HepG2 (cell line): ENCODE measurements around the gene TP73. TPM values are rescaled to one million over a fixed set of nuclear protein-coding genes. Genes with fewer than 3 reads are reported as not detected.

Experiments used
- ARNTL ChIP-seq: sonication (generic); formaldehyde crosslinking; IDR thresholded peaks from 2 replicates; pipeline ENCODE4 v1.4.0; 2020; ENCODE audit warnings: mild to moderate bottlenecking, missing genetic modification reagents
- CEBPG ChIP-seq: IDR thresholded peaks from 2 replicates; pipeline ENCODE4 v1.6.1; 2016
- FOSL2 ChIP-seq: sonication (generic); formaldehyde crosslinking; IDR thresholded peaks from 2 replicates; pipeline ENCODE4 v1.4.0; 2020; ENCODE audit warnings: missing genetic modification reagents
- MAF1 ChIP-seq: sonication (generic); formaldehyde crosslinking; IDR thresholded peaks from 2 replicates; pipeline ENCODE4 v1.5.0; 2020; ENCODE audit warnings: missing genetic modification reagents, borderline replicate concordance
- MTF2 ChIP-seq: sonication (generic); formaldehyde crosslinking; IDR thresholded peaks from 2 replicates; pipeline ENCODE4 v1.5.0; 2020; ENCODE audit warnings: missing genetic modification reagents, borderline replicate concordance
- MXI1 ChIP-seq: IDR thresholded peaks from 3 replicates; pipeline ENCODE4 v1.6.1; 2012; ENCODE audit warnings: low read depth, low read length, inconsistent platforms, borderline replicate concordance
- NFYC ChIP-seq: IDR thresholded peaks from 2 replicates; pipeline ENCODE4 v1.6.1; 2016; ENCODE audit warnings: missing genetic modification reagents, missing compliant biosample characterization
- PAX8 ChIP-seq: sonication (generic); formaldehyde crosslinking; IDR thresholded peaks from 2 replicates; pipeline ENCODE4 v1.8.0; 2022; ENCODE audit warnings: mild to moderate bottlenecking, missing genetic modification reagents, borderline replicate concordance
- PHF21A ChIP-seq: sonication (generic); formaldehyde crosslinking; IDR thresholded peaks from 2 replicates; pipeline ENCODE4 v1.5.0; 2020; ENCODE audit warnings: mild to moderate bottlenecking, missing genetic modification reagents
- PHF5A ChIP-seq: IDR thresholded peaks from one replicate; pipeline ENCODE4 v1.6.1; 2018; ENCODE audit warnings: low read depth, missing genetic modification reagents; ENCODE audit not compliant: unreplicated experiment
- POLR2AphosphoS5 ChIP-seq: IDR thresholded peaks from 2 replicates; pipeline ENCODE4 v1.6.1; 2012; ENCODE audit warnings: low read depth, low read length
- PRPF4 ChIP-seq: fragments of 200-400 bp; formaldehyde crosslinking; IDR thresholded peaks from 2 replicates; pipeline ENCODE4 v1.6.1; 2016; ENCODE audit warnings: low read length, low read depth; ENCODE audit not compliant: poor library complexity, severe bottlenecking
- RFX1 ChIP-seq: fragments of 450-650 bp; IDR thresholded peaks from 2 replicates; pipeline ENCODE4 v1.6.1; 2017
- SKI ChIP-seq: fragments of 450-650 bp; IDR thresholded peaks from one replicate; pipeline ENCODE4 v1.6.1; 2018; ENCODE audit warnings: mild to moderate bottlenecking; ENCODE audit not compliant: partially characterized antibody
- XBP1 ChIP-seq: sonication (generic); formaldehyde crosslinking; IDR thresholded peaks from 2 replicates; pipeline ENCODE4 v1.5.0; 2020; ENCODE audit warnings: missing genetic modification reagents
- ZNF136 ChIP-seq: sonication (generic); formaldehyde crosslinking; IDR thresholded peaks from 2 replicates; pipeline ENCODE4 v1.8.1; 2022; ENCODE audit warnings: low read depth, mild to moderate bottlenecking, moderate library complexity, missing genetic modification reagents
- ZNF253 ChIP-seq: sonication (generic); formaldehyde crosslinking; IDR thresholded peaks from 2 replicates; pipeline ENCODE4 v1.8.0; 2022; ENCODE audit warnings: mild to moderate bottlenecking, missing genetic modification reagents, borderline replicate concordance
- ZNF274 ChIP-seq: sonication (generic); formaldehyde crosslinking; IDR thresholded peaks from 2 replicates; pipeline ENCODE4 v1.5.1; 2020; ENCODE audit warnings: mild to moderate bottlenecking, missing genetic modification reagents
- ZNF607 ChIP-seq: sonication (generic); formaldehyde crosslinking; IDR thresholded peaks from 2 replicates; pipeline ENCODE4 v1.5.1; 2020; ENCODE audit warnings: missing genetic modification reagents, mild to moderate bottlenecking, borderline replicate concordance
- ZNF670 ChIP-seq: sonication (generic); formaldehyde crosslinking; IDR thresholded peaks from 2 replicates; pipeline ENCODE4 v1.8.0; 2022; ENCODE audit warnings: mild to moderate bottlenecking, missing genetic modification reagents, borderline replicate concordance
- polyA plus RNA-seq, 8 experiments: library from polyadenylated mRNA; depleted of rRNA in 3 of 8; stranded (reverse) in 7 of 8; unstranded in 1 of 8; fragments of >200 nt; fragmentation: Illumina TruSeq in 4 of 8; extraction: Trizol in 4 of 8; gene quantifications; 2 replicates each; pipeline versions ENCODE4 v1.2.1 to v1.2.3, GENCODE V29; 2011 to 2016; ENCODE audit warnings: low read depth in 4 of 8, missing spikeins in 1 of 8, mixed read lengths in 1 of 8; ENCODE audit not compliant: insufficient read depth in 1 of 8
- total RNA-seq, 5 experiments: library from RNA; depleted of rRNA; stranded (reverse); fragments of >200 nt; fragmentation: Illumina TruSeq; extraction: Trizol; gene quantifications; 2 replicates each; pipeline ENCODE4 v1.2.3, GENCODE V29; 2016; ENCODE audit warnings: low read depth in 1 of 5
- TF ChIP-seq, protein P1 (sequence below): sonication (generic); formaldehyde crosslinking; IDR thresholded peaks from 2 replicates; pipeline ENCODE4 v1.4.0; 2020; ENCODE audit warnings: mild to moderate bottlenecking, missing genetic modification reagents
- TF ChIP-seq, protein P2 (sequence below): sonication (generic); formaldehyde crosslinking; IDR thresholded peaks from 2 replicates; pipeline ENCODE4 v1.5.0; 2020; ENCODE audit warnings: mild to moderate bottlenecking, missing genetic modification reagents, moderate library complexity

Gene TP73
- total and polyA plus RNA-seq, 2 of the 13 experiments (the other 11 are each of a cell fraction or from before 2014, with no cell fraction given) = 0.49 to 1.1 TPM

DNA sequence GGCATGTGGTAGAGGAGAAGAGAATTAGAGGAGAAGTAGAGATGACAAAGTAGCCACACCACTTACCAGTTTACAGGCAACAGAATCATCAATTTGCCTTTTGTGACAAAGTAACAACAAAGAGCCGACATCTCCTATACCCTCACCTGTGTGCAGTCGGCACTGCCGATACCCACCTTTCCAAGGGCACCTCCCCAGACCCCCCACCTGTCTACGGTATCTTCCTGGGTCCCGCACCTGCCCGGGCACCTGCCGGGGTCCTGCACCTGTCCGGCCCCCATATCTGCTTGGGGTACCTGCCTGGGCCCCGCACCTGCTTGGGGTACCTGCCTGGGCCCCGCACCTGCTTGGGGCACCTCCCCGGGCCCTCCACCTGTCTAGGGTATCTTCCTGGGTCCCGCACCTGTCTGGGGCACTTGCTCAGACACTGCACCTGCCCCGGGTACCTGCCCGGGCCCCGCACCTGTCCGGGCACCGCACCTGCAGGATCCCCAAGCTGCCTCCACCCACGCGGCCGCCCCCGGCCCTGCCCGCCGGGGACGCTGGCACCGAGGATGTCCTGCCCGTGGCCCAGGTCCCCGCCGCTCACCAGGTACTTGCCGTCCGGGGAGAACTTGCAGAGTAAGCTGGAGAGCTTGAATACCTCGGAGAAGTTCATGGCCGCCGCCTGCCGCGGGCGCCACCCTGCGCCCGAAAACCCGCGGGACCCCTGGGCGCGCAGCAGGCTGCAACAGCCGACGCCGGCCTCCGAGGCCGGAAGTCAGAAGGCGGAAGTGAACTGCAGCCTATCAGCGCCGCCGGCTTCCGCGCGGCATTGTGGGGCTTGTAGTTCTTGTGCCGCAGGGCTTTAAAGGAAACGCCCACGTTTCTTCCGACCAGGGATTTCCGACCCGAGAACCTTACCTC, 2.7 kb upstream of the TP73 start, which contains the start of gene WRAP73 (continued):
- TF ChIP-seq, protein P1, sequence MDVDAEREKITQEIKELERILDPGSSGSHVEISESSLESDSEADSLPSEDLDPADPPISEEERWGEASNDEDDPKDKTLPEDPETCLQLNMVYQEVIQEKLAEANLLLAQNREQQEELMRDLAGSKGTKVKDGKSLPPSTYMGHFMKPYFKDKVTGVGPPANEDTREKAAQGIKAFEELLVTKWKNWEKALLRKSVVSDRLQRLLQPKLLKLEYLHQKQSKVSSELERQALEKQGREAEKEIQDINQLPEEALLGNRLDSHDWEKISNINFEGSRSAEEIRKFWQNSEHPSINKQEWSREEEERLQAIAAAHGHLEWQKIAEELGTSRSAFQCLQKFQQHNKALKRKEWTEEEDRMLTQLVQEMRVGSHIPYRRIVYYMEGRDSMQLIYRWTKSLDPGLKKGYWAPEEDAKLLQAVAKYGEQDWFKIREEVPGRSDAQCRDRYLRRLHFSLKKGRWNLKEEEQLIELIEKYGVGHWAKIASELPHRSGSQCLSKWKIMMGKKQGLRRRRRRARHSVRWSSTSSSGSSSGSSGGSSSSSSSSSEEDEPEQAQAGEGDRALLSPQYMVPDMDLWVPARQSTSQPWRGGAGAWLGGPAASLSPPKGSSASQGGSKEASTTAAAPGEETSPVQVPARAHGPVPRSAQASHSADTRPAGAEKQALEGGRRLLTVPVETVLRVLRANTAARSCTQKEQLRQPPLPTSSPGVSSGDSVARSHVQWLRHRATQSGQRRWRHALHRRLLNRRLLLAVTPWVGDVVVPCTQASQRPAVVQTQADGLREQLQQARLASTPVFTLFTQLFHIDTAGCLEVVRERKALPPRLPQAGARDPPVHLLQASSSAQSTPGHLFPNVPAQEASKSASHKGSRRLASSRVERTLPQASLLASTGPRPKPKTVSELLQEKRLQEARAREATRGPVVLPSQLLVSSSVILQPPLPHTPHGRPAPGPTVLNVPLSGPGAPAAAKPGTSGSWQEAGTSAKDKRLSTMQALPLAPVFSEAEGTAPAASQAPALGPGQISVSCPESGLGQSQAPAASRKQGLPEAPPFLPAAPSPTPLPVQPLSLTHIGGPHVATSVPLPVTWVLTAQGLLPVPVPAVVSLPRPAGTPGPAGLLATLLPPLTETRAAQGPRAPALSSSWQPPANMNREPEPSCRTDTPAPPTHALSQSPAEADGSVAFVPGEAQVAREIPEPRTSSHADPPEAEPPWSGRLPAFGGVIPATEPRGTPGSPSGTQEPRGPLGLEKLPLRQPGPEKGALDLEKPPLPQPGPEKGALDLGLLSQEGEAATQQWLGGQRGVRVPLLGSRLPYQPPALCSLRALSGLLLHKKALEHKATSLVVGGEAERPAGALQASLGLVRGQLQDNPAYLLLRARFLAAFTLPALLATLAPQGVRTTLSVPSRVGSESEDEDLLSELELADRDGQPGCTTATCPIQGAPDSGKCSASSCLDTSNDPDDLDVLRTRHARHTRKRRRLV (CRISPR knock-in tag) = no peak
- TF ChIP-seq ZNF136 (no peak), MAF1 (CRISPR knock-in tag) (no peak), SKI (no peak), ARNTL (CRISPR knock-in tag) (0 out of 2 replicates have a peak, but pooled peaks have one; percentile 36), ZNF670 (CRISPR knock-in tag) (peak; percentile 46; the same call in 1 of the 2 replicates), PRPF4 (no peak), ZNF253 (CRISPR knock-in tag) (no peak), MXI1 (peak; percentile 45; the same call in 1 of the 3 replicates), RFX1 (no peak), CEBPG (no peak), XBP1 (CRISPR knock-in tag) (no peak), POLR2AphosphoS5 (peak; percentile 60), ZNF607 (CRISPR knock-in tag) (no peak), PAX8 (0 out of 2 replicates have a peak, but pooled peaks have one; percentile 16), MTF2 (CRISPR knock-in tag) (peak; percentile 53; the same call in 1 of the 2 replicates), NFYC (CRISPR knock-in tag) (peak; percentile 89), PHF5A (no peak), FOSL2 (CRISPR knock-in tag) (no peak), PHF21A (CRISPR knock-in tag) (no peak), ZNF274 (CRISPR knock-in tag) (peak; percentile 25; the same call in 1 of the 2 replicates)
- TF ChIP-seq, protein P2, sequence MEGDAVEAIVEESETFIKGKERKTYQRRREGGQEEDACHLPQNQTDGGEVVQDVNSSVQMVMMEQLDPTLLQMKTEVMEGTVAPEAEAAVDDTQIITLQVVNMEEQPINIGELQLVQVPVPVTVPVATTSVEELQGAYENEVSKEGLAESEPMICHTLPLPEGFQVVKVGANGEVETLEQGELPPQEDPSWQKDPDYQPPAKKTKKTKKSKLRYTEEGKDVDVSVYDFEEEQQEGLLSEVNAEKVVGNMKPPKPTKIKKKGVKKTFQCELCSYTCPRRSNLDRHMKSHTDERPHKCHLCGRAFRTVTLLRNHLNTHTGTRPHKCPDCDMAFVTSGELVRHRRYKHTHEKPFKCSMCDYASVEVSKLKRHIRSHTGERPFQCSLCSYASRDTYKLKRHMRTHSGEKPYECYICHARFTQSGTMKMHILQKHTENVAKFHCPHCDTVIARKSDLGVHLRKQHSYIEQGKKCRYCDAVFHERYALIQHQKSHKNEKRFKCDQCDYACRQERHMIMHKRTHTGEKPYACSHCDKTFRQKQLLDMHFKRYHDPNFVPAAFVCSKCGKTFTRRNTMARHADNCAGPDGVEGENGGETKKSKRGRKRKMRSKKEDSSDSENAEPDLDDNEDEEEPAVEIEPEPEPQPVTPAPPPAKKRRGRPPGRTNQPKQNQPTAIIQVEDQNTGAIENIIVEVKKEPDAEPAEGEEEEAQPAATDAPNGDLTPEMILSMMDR (CRISPR knock-in tag) = peak; percentile 62
